HG03097 (cell line): ENCODE measurements around the gene TRAK1.

ENCODE experiments used
- ATAC-seq: cut with Tn5 transposase; IDR thresholded peaks from one replicate; pipeline ENCODE4 v1.9.1; 2021; ENCODE audit not compliant: unreplicated experiment, low FRiP score

TRAK1 gene

GRCh38 chr3:42194943-42195510 is 103.9 kb downstream of the TRAK1 start:
- ATAC-seq, result no peak

GRCh38 chr3:42195879-42196330 is 104.7 kb downstream of the TRAK1 start:
- ATAC-seq, result peak; percentile 61

GRCh38 chr3:42198709-42199108 is 107.6 kb downstream of the TRAK1 start:
- no peak for ATAC-seq

- ATAC-seq, result no peak
These were observed 111.2 kb downstream of the TRAK1 start for GRCh38 chr3:42202217-42202865.

- no peak for ATAC-seq
These were observed 113.9 kb downstream of the TRAK1 start for GRCh38 chr3:42204867-42205599.

- no peak for ATAC-seq
These were observed 114.8 kb downstream of the TRAK1 start for GRCh38 chr3:42205800-42206514.

- ATAC-seq, result no peak
These were observed 118.8 kb downstream of the TRAK1 start for GRCh38 chr3:42209917-42210316.

GRCh38 chr3:42210726-42211125 is 119.6 kb downstream of the TRAK1 start:
- ATAC-seq, result no peak

- no peak for ATAC-seq
These were observed 122.3 kb downstream of the TRAK1 start for GRCh38 chr3:42213417-42213816.

GRCh38 chr3:42214064-42214463 is 122.9 kb downstream of the TRAK1 start:
- no peak for ATAC-seq

- ATAC-seq, result no peak
These were observed 123.6 kb downstream of the TRAK1 start for GRCh38 chr3:42214565-42215283.

- peak; percentile 55 for ATAC-seq
These were observed 125.1 kb downstream of the TRAK1 start for GRCh38 chr3:42216302-42216701.

- ATAC-seq, result no peak
These were observed 125.8 kb downstream of the TRAK1 start for GRCh38 chr3:42216931-42217333.

- no peak for ATAC-seq
These were observed 129.4 kb downstream of the TRAK1 start for GRCh38 chr3:42220436-42221121.

- ATAC-seq, result no peak
These were observed 132.0 kb downstream of the TRAK1 start for GRCh38 chr3:42222942-42223693.

GRCh38 chr3:42224178-42224577 is 133.0 kb downstream of the TRAK1 start:
- no peak for ATAC-seq

- ATAC-seq, result no peak
These were observed 133.7 kb downstream of the TRAK1 start for GRCh38 chr3:42224658-42225421.

GRCh38 chr3:42225486-42226363 is 134.6 kb downstream of the TRAK1 start:
- ATAC-seq, result no peak
